NCI-H1694 treated with DMSO at 0.1 percent for 48 hours (cell line): ENCODE results near the gene LNX1.
"Not testable (repeated sequence)": the region's sequence is repeated elsewhere in the genome, so short reads cannot be mapped to it uniquely, and the experiment has no call there.

Source experiments
- DNase-seq: peaks from one replicate; lab custom pipeline; 2025; lab: John Stamatoyannopoulos, UW

The LNX1 gene

DNA sequence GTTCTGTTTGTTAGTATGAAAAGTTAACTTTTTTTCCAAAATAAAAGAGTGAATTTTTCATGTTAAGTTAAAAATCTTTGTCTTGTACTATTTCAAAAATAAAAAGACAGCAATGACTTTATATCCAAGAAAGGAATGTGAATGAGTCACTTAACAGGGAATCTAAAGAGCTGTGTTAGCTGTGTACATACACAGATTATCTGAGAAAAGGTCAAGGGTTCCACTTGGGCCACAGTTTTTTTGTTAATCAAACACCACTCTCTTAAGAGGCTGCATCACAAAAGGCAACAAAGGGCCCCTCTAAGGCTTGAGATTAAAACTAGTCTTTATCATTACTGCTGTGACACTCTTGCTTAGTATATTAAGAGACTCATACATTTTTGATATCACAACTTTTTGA is 131.7 kb downstream of the LNX1 start:
- no peak for DNase-seq

- no peak for DNase-seq
These were observed 135.1 kb downstream of the LNX1 start for GRCh38 chr4:53456178-53456577.

GRCh38 chr4:53455766-53456165 is 135.5 kb downstream of the LNX1 start:
- DNase-seq, result no peak

- DNase-seq, result no peak
These were observed 137.9 kb downstream of the LNX1 start for GRCh38 chr4:53453385-53453784.

DNA sequence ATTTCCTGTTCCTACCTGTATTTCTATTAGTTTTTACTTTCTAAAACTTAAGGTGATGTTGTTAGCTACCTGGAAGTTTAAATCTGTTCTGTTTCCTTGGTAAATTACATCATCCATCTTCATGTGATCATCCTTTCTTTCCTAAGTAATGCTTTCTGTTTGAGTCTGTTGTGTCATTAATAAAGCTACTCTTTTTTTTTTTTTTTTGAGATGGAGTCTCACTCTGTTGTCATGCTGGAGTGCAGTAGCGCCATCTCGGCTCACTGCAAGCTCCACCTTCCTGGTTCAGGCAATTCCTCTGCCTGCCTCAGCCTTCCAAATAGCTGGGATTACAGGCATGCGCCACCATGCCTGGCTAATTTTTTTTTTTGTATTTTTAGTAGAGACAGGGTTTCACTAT is 140.5 kb downstream of the LNX1 start:
- DNase-seq, result no peak

GRCh38 chr4:53444954-53445353 is 146.3 kb downstream of the LNX1 start:
- no peak for DNase-seq

- DNase-seq, result no peak
These were observed 149.7 kb downstream of the LNX1 start for GRCh38 chr4:53441564-53441963.

DNA sequence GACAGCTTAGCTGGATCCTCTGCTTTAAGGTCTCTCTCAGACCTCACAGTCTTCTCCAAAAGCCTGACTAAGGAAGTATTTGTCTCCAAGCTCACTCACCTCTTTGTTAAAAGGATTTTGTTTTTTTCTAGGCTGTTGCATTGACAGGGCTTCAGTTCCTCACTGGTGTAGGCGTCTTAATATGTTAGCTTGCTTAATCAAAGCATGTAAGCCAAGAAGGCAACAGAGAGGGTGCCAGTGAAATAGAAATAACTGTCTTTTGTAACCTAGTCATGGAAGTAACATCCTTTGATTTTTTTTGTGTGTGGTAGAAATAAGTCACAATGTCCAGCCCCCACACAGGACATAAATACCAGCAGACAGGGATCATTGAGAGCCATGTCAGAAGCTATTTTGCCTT is 155.0 kb downstream of the LNX1 start:
- no peak for DNase-seq

GRCh38 chr4:53432528-53433424 is 158.5 kb downstream of the LNX1 start:
- no peak for DNase-seq

DNA sequence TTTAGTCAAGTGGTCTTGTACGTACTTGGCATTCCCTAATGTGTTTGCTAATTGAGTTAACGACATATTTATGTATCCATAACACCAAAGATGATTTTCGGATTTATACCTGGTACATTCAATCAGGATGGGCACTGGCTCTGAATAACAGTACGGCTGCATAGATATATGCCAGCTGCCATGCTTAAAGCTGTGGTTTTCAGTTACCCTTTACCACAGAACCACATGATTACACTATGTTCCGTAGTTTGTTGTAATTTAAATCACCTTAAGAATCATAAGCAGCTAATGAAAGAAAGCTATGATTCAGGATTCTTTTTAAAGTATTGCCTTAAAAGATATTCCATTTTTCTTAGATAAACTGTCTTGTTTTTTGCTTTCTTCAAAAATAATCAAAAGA is 160.2 kb downstream of the LNX1 start:
- no peak for DNase-seq

- DNase-seq, result no peak
These were observed 163.9 kb downstream of the LNX1 start for GRCh38 chr4:53427366-53427765.

DNA sequence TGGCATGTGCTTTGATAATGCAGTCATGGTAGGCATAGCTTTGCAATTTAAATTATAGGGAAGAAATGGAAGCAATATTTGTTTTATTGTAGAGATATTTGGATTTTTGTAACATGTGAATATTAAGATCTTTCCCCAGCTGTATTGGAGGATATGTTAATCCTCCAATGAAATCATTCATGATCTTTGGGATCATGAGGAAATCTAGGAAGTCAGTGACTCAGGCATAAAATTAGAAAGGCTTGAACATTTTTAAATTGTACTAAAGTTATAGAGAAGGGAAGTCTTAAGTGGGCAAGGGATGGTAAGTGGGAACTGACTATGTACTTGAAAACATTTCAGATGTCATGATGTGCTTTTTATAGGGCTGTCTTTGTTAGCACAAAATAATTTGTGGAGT is 167.0 kb downstream of the LNX1 start:
- no peak for DNase-seq

DNA sequence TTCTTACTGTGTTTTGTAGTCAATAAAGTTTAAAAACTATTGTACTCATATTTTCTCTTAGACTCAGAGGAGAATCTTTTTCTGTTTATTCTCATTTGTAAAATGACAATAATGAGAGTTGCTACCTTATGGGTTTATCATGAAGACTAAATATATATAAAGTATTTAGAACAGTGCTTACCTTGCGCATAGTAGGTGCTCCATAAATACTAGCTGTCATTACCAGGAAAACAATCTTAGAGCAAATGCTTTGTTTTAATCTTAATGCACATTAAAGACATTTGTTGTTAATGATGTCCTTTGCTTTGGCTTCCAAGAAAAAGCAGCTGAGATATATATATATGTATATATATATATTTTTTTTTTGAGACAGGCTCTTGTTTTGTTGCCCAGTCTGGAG is 168.9 kb downstream of the LNX1 start:
- no peak for DNase-seq

GRCh38 chr4:53421791-53422190 is 169.5 kb downstream of the LNX1 start:
- no peak for DNase-seq

DNA sequence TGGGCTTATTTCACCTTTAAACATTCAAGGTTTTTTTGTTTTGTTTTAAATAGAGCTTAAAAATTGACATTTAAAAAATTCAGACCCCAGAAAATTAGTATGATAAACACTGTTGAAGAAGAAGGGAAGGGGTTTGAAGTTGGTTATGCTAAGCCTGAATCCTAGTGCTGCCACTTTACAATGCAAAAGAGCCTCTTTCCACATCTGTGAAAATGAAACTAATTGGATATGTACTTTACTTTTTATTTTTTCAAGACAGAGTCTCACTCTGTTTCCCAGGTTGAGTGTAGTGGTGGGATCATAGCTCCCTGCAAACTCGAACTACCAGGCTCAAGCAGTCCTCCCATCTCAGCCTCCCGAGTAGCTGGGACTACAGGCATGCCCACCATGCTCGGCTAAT is 172.1 kb downstream of the LNX1 start:
- no peak for DNase-seq

GRCh38 chr4:53409479-53409878 is 181.8 kb downstream of the LNX1 start:
- not testable (repeated sequence) for DNase-seq
